ENCODE data around the gene MTF2. TPM values are rescaled to one million over a fixed set of nuclear protein-coding genes. Genes with fewer than 3 reads are reported as not detected.
"Not testable (repeated sequence)": the region's sequence is repeated elsewhere in the genome, so short reads cannot be mapped to it uniquely, and the experiment has no call there.

Gene MTF2
- total and polyA plus RNA-seq, 4 donors, result 3.2 to 17.8 (median 12.6) TPM

DNA sequence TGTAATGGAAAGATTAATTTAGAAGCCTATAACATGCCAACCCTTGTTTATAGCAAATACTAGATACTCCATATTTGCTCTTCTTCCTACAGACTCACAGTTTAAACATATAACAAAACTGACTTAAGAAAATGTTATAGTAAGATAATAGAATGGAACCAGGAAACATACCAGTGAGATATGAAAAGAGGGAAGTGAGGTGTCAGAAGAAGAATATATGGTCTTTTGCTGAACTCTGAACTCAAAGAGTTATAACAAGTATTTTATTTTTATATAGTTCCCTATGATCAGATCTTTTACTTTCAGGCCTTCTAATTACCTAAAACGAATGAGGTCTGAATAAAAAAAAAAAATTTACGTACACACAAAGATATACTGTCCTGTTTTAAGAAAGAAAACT, 80.3 kb downstream of the MTF2 start:
- DNase-seq (ENCODE audit: low spot score), result no peak
- H3K36me3 ChIP-seq (ENCODE audit: control insufficient read depth in 4 of 4, insufficient read depth in 3 of 4, low read depth in 1 of 4, low read length in 3 of 4), result peaks cover 12 to 31% (median 25%) of the 10 kb centered on the region in 4 donors
- 79% methylated on average over 2 of the region's 2 CpGs for WGBS
- no peak overlapping the region for H3K4me3 ChIP-seq (ENCODE audit: low read depth in 1 of 3, low read length in 3 of 3)
- peaks cover 0 to 3% (median 0%) of the 10 kb centered on the region in 4 donors for H3K4me1 ChIP-seq (ENCODE audit: control insufficient read depth in 4 of 4, insufficient read depth in 4 of 4, low read length in 3 of 4)
- no peaks in the 10 kb centered on the region for H3K27me3 ChIP-seq (ENCODE audit: control insufficient read depth in 4 of 4, insufficient read depth in 4 of 4, low read length in 3 of 4)
- no peak for TF ChIP-seq HNF4G (IDR thresholded peaks at IDR 0.05)
- TF ChIP-seq, protein P1, sequence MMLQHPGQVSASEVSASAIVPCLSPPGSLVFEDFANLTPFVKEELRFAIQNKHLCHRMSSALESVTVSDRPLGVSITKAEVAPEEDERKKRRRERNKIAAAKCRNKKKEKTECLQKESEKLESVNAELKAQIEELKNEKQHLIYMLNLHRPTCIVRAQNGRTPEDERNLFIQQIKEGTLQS (IDR thresholded peaks at IDR 0.05), result no peak
- TF ChIP-seq EGR1 (IDR thresholded peaks at IDR 0.05; ENCODE audit: low read depth in 2 of 2), result no peak
- no peak for TF ChIP-seq GABPA (IDR thresholded peaks at IDR 0.05 in 1 of 2, conservative IDR thresholded peaks at IDR 0.05 in 1 of 2)
- TF ChIP-seq NR2F2 (IDR thresholded peaks at IDR 0.05), result no peak
- TF ChIP-seq REST (IDR thresholded peaks at IDR 0.05), result no peak
- TF ChIP-seq FOXA1 (IDR thresholded peaks at IDR 0.05), result no peak
- TF ChIP-seq MAX (IDR thresholded peaks at IDR 0.05), result no peak
- TF ChIP-seq FOXA2 (IDR thresholded peaks at IDR 0.05), result no peak
- TF ChIP-seq, protein P2, sequence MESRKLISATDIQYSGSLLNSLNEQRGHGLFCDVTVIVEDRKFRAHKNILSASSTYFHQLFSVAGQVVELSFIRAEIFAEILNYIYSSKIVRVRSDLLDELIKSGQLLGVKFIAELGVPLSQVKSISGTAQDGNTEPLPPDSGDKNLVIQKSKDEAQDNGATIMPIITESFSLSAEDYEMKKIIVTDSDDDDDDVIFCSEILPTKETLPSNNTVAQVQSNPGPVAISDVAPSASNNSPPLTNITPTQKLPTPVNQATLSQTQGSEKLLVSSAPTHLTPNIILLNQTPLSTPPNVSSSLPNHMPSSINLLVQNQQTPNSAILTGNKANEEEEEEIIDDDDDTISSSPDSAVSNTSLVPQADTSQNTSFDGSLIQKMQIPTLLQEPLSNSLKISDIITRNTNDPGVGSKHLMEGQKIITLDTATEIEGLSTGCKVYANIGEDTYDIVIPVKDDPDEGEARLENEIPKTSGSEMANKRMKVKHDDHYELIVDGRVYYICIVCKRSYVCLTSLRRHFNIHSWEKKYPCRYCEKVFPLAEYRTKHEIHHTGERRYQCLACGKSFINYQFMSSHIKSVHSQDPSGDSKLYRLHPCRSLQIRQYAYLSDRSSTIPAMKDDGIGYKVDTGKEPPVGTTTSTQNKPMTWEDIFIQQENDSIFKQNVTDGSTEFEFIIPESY (IDR thresholded peaks at IDR 0.05), result no peak
- TF ChIP-seq TAF1 (conservative IDR thresholded peaks at IDR 0.05), result no peak
- TF ChIP-seq CTCF (IDR thresholded peaks at IDR 0.05; ENCODE audit: low read depth, low read length, missing input control), result no peak
- no peaks in the 10 kb centered on the region for H3K9me3 ChIP-seq (ENCODE audit: control insufficient read depth in 4 of 4, low read length in 3 of 4)
- no peak overlapping the region for H3K9ac ChIP-seq (ENCODE audit: low read depth in 1 of 2, low read length in 2 of 2)
- no peak overlapping the region for H3K27ac ChIP-seq (ENCODE audit: low read depth in 1 of 2, low read length in 2 of 2)

- not testable (repeated sequence) for H3K9me3 ChIP-seq (ENCODE audit: control insufficient read depth in 4 of 4, low read length in 3 of 4); H3K27ac ChIP-seq (ENCODE audit: low read depth in 1 of 2, low read length in 2 of 2); H3K9ac ChIP-seq (ENCODE audit: low read depth in 1 of 2, low read length in 2 of 2); DNase-seq (ENCODE audit: low spot score); H3K27me3 ChIP-seq (ENCODE audit: control insufficient read depth in 4 of 4, insufficient read depth in 4 of 4, low read length in 3 of 4); H3K4me1 ChIP-seq (ENCODE audit: control insufficient read depth in 4 of 4, insufficient read depth in 4 of 4, low read length in 3 of 4); H3K4me3 ChIP-seq (ENCODE audit: low read depth in 1 of 3, low read length in 3 of 3)
- 98% methylated on average over 8 of the region's 8 CpGs for WGBS
- peaks cover 5 to 11% (median 7%) of the 10 kb centered on the region in 4 donors for H3K36me3 ChIP-seq (ENCODE audit: control insufficient read depth in 4 of 4, insufficient read depth in 3 of 4, low read depth in 1 of 4, low read length in 3 of 4)
Observed at GRCh38 chr1:93163314-93163713, 84.2 kb downstream of the MTF2 start.

Data from liver (tissue), 9 donors.